ENCODE results near the gene MYH14.
"Not testable (repeated sequence)": the region's sequence is repeated elsewhere in the genome, so short reads cannot be mapped to it uniquely, and the experiment has no call there.

The MYH14 gene

GRCh38 chr19:50221087-50221486 lies 17.7 kb downstream of the MYH14 start:
- Histone ChIP-seq H3K36me3 (ENCODE audit: insufficient read depth, low read length) (no peaks in the 10 kb centered on the region), H3K4me1 (ENCODE audit: insufficient read depth, low read length) (no peaks in the 10 kb centered on the region), H3K9me3 (ENCODE audit: low read length) (peaks cover 2% of the 10 kb centered on the region), H3K27me3 (ENCODE audit: insufficient read depth, low read length) (no peaks in the 10 kb centered on the region), H3K4me3 (ENCODE audit: low read length) (no peak overlapping the region), H2AFZ (ENCODE audit: low read depth, low read length) (no peak overlapping the region)

- H3K9me3 ChIP-seq (ENCODE audit: low read length): peaks cover 2% of the 10 kb centered on the region
- no peak overlapping the region for H3K4me3 ChIP-seq (ENCODE audit: low read length)
- H3K36me3 ChIP-seq (ENCODE audit: insufficient read depth, low read length): no peaks in the 10 kb centered on the region
- no peaks in the 10 kb centered on the region for H3K27me3 ChIP-seq (ENCODE audit: insufficient read depth, low read length)
- H3K4me1 ChIP-seq (ENCODE audit: insufficient read depth, low read length): no peaks in the 10 kb centered on the region
- H2AFZ ChIP-seq (ENCODE audit: low read depth, low read length): no peak overlapping the region
Observed at GRCh38 chr19:50222691-50223438, 19.4 kb downstream of the MYH14 start.

- Histone ChIP-seq H3K27me3 (ENCODE audit: insufficient read depth, low read length) (no peaks in the 10 kb centered on the region), H2AFZ (ENCODE audit: low read depth, low read length) (no peak overlapping the region), H3K4me1 (ENCODE audit: insufficient read depth, low read length) (no peaks in the 10 kb centered on the region), H3K36me3 (ENCODE audit: insufficient read depth, low read length) (no peaks in the 10 kb centered on the region), H3K9me3 (ENCODE audit: low read length) (peaks cover 2% of the 10 kb centered on the region), H3K4me3 (ENCODE audit: low read length) (no peak overlapping the region)
Observed at GRCh38 chr19:50223439-50223716, 20.0 kb downstream of the MYH14 start.

GRCh38 chr19:50224986-50225747 lies 21.7 kb downstream of the MYH14 start:
- Histone ChIP-seq H3K36me3 (ENCODE audit: insufficient read depth, low read length) (no peaks in the 10 kb centered on the region), H3K4me3 (ENCODE audit: low read length) (no peak overlapping the region), H3K9me3 (ENCODE audit: low read length) (peaks cover 2% of the 10 kb centered on the region), H3K27me3 (ENCODE audit: insufficient read depth, low read length) (no peaks in the 10 kb centered on the region), H3K4me1 (ENCODE audit: insufficient read depth, low read length) (no peaks in the 10 kb centered on the region), H2AFZ (ENCODE audit: low read depth, low read length) (no peak overlapping the region)

GRCh38 chr19:50226536-50226935 lies 23.1 kb downstream of the MYH14 start:
- H3K36me3 ChIP-seq (ENCODE audit: insufficient read depth, low read length): no peaks in the 10 kb centered on the region
- no peaks in the 10 kb centered on the region for H3K4me1 ChIP-seq (ENCODE audit: insufficient read depth, low read length)
- peaks cover 2% of the 10 kb centered on the region for H3K9me3 ChIP-seq (ENCODE audit: low read length)
- H3K27me3 ChIP-seq (ENCODE audit: insufficient read depth, low read length): no peaks in the 10 kb centered on the region
- H3K4me3 ChIP-seq (ENCODE audit: low read length): no peak overlapping the region
- no peak overlapping the region for H2AFZ ChIP-seq (ENCODE audit: low read depth, low read length)

GRCh38 chr19:50228153-50228552 lies 24.7 kb downstream of the MYH14 start:
- not testable (repeated sequence) for H2AFZ ChIP-seq (ENCODE audit: low read depth, low read length); H3K4me1 ChIP-seq (ENCODE audit: insufficient read depth, low read length); H3K27me3 ChIP-seq (ENCODE audit: insufficient read depth, low read length); H3K36me3 ChIP-seq (ENCODE audit: insufficient read depth, low read length); H3K9me3 ChIP-seq (ENCODE audit: low read length); H3K4me3 ChIP-seq (ENCODE audit: low read length)

GRCh38 chr19:50230379-50231351 lies 27.2 kb downstream of the MYH14 start:
- Histone ChIP-seq H3K27me3 (ENCODE audit: insufficient read depth, low read length) (no peaks in the 10 kb centered on the region), H3K36me3 (ENCODE audit: insufficient read depth, low read length) (no peaks in the 10 kb centered on the region), H3K9me3 (ENCODE audit: low read length) (no peaks in the 10 kb centered on the region), H2AFZ (ENCODE audit: low read depth, low read length) (no peak overlapping the region), H3K4me1 (ENCODE audit: insufficient read depth, low read length) (peaks cover 11% of the 10 kb centered on the region), H3K4me3 (ENCODE audit: low read length) (no peak overlapping the region)

- not testable (repeated sequence) for H2AFZ ChIP-seq (ENCODE audit: low read depth, low read length); H3K4me3 ChIP-seq (ENCODE audit: low read length); H3K27me3 ChIP-seq (ENCODE audit: insufficient read depth, low read length); H3K9me3 ChIP-seq (ENCODE audit: low read length); H3K36me3 ChIP-seq (ENCODE audit: insufficient read depth, low read length)
- peaks cover 11% of the 10 kb centered on the region for H3K4me1 ChIP-seq (ENCODE audit: insufficient read depth, low read length)
Observed at GRCh38 chr19:50231417-50231816, 28.0 kb downstream of the MYH14 start.

- Histone ChIP-seq H2AFZ (ENCODE audit: low read depth, low read length) (no peak overlapping the region), H3K36me3 (ENCODE audit: insufficient read depth, low read length) (no peaks in the 10 kb centered on the region), H3K4me1 (ENCODE audit: insufficient read depth, low read length) (peaks cover 11% of the 10 kb centered on the region), H3K27me3 (ENCODE audit: insufficient read depth, low read length) (no peaks in the 10 kb centered on the region), H3K4me3 (ENCODE audit: low read length) (no peak overlapping the region), H3K9me3 (ENCODE audit: low read length) (no peaks in the 10 kb centered on the region)
Observed at GRCh38 chr19:50231821-50232220, 28.4 kb downstream of the MYH14 start.

- Histone ChIP-seq H3K9me3 (ENCODE audit: low read length) (no peaks in the 10 kb centered on the region), H3K4me1 (ENCODE audit: insufficient read depth, low read length) (peaks cover 11% of the 10 kb centered on the region), H3K36me3 (ENCODE audit: insufficient read depth, low read length) (no peaks in the 10 kb centered on the region), H3K27me3 (ENCODE audit: insufficient read depth, low read length) (no peaks in the 10 kb centered on the region), H2AFZ (ENCODE audit: low read depth, low read length) (no peak overlapping the region), H3K4me3 (ENCODE audit: low read length) (no peak overlapping the region)
Observed at GRCh38 chr19:50232600-50232999, 29.2 kb downstream of the MYH14 start.

GRCh38 chr19:50233308-50233910 lies 30.0 kb downstream of the MYH14 start:
- Histone ChIP-seq H3K4me1 (ENCODE audit: insufficient read depth, low read length) (peaks cover 11% of the 10 kb centered on the region), H3K9me3 (ENCODE audit: low read length) (no peaks in the 10 kb centered on the region), H3K36me3 (ENCODE audit: insufficient read depth, low read length) (no peaks in the 10 kb centered on the region)

GRCh38 chr19:50237493-50237892 lies 34.1 kb downstream of the MYH14 start:
- not testable (repeated sequence) for H3K4me3 ChIP-seq (ENCODE audit: low read length); H2AFZ ChIP-seq (ENCODE audit: low read depth, low read length); H3K9me3 ChIP-seq (ENCODE audit: low read length); H3K27me3 ChIP-seq (ENCODE audit: insufficient read depth, low read length); H3K36me3 ChIP-seq (ENCODE audit: insufficient read depth, low read length)
- peaks cover 11% of the 10 kb centered on the region for H3K4me1 ChIP-seq (ENCODE audit: insufficient read depth, low read length)

More at GRCh38 chr19:50233308-50233910, 30.0 kb downstream of the MYH14 start:
- Histone ChIP-seq H2AFZ (ENCODE audit: low read depth, low read length) (no peak overlapping the region), H3K27me3 (ENCODE audit: insufficient read depth, low read length) (no peaks in the 10 kb centered on the region), H3K4me3 (ENCODE audit: low read length) (no peak overlapping the region)

- Histone ChIP-seq H3K4me1 (ENCODE audit: insufficient read depth, low read length) (peaks cover 11% of the 10 kb centered on the region), H3K4me3 (ENCODE audit: low read length) (no peak overlapping the region), H2AFZ (ENCODE audit: low read depth, low read length) (no peak overlapping the region)
Observed at GRCh38 chr19:50238043-50238442, 34.6 kb downstream of the MYH14 start.

More at GRCh38 chr19:50238043-50238442, 34.6 kb downstream of the MYH14 start:
- Histone ChIP-seq H3K9me3 (ENCODE audit: low read length) (no peaks in the 10 kb centered on the region), H3K27me3 (ENCODE audit: insufficient read depth, low read length) (no peaks in the 10 kb centered on the region), H3K36me3 (ENCODE audit: insufficient read depth, low read length) (no peaks in the 10 kb centered on the region)
